Prostate gland (tissue), 2 donors: ENCODE data around the gene FUT2. TPM values are rescaled to one million over a fixed set of nuclear protein-coding genes. Genes with fewer than 3 reads are reported as not detected.

Experiments
- DNase-seq: peaks from one replicate; pipeline ENCODE4 v3.0.0-alpha.2; 2019; ENCODE audit warnings: low spot score
- H3K27ac ChIP-seq, 2 donors: fragments of 200-600 bp; sonication (generic); 2 replicates each; pipeline ENCODE4 v1.5.1; 2017 to 2019
- H3K27me3 ChIP-seq: fragments of 200-600 bp; sonication (generic); replicated peaks from 2 replicates; pipeline ENCODE4 v1.5.1; 2019; ENCODE audit not compliant: insufficient read depth
- H3K36me3 ChIP-seq, 2 donors: fragments of 200-600 bp; sonication (generic); 1 replicate in 1 of 2; 2 replicates in 1 of 2; pipeline versions ENCODE4 v1.5.1 to v1.8.1; 2017 to 2019
- H3K4me1 ChIP-seq: fragments of 200-600 bp; sonication (generic); replicated peaks from 2 replicates; pipeline ENCODE4 v1.5.1; 2019
- H3K4me3 ChIP-seq, 2 donors: fragments of 200-600 bp; sonication (generic); 2 replicates each; pipeline ENCODE4 v1.5.1; 2017 to 2019
- H3K9me3 ChIP-seq: fragments of 200-600 bp; sonication (generic); 2 replicates; pipeline ENCODE4 v1.5.1; 2017
- CTCF ChIP-seq, 4 experiments: fragments of 200-600 bp in 2 of 4; fragments of 450-650 bp in 2 of 4; sonication (generic) in 2 of 4; IDR thresholded peaks; 1 replicate in 3 of 4; 2 replicates in 1 of 4; pipeline ENCODE4 v1.5.1; 2016 to 2019; ENCODE audit warnings: antibody characterized with exemption in 4 of 4, mild to moderate bottlenecking in 2 of 4, moderate library complexity in 2 of 4
- POLR2A ChIP-seq: fragments of 450-650 bp; IDR thresholded peaks from one replicate; pipeline ENCODE4 v1.6.1; 2016; ENCODE audit warnings: antibody characterized with exemption, mild to moderate bottlenecking
- POLR2AphosphoS5 ChIP-seq: sonication (generic); formaldehyde crosslinking; IDR thresholded peaks from one replicate; pipeline ENCODE4 v1.6.1; 2017; ENCODE audit warnings: antibody characterized with exemption
- WGBS: methylation state at CpG from one replicate; pipeline ENCODE4 v1.1.5; 2018; 5-methylcytosine and 5-hydroxymethylcytosine counted together
- intact Hi-C: fragments of 100-400 bp; cut with DNase I; formaldehyde crosslinking; loops from one replicate; pipeline ENCODE4 v1.14.2; 2022
- total RNA-seq, 2 donors: library from RNA; depleted of rRNA; stranded (reverse); fragments of >200 nt; gene quantifications; one replicate each; pipeline ENCODE4 v1.1.0, GENCODE V29; 2016

FUT2 gene
- total RNA-seq, 2 donors from 2014 or later: 1.4 to 2.7 TPM

- Histone ChIP-seq H3K36me3 (no peaks in the 10 kb centered on the region), H3K9me3 (no peaks in the 10 kb centered on the region), H3K27ac (no peak overlapping the region), H3K4me1 (no peaks in the 10 kb centered on the region), H3K27me3 (no peaks in the 10 kb centered on the region), H3K4me3 (no peak overlapping the region)
- no peak for DNase-seq
- TF ChIP-seq CTCF (IDR thresholded peaks at IDR 0.05): no peak
- no peak for TF ChIP-seq POLR2AphosphoS5
- TF ChIP-seq POLR2A: no peak
- WGBS: 91% methylated on average over 29 of the region's 29 CpGs
- intact Hi-C loops: no loop called here
Measured at GRCh38 chr19:48750771-48751504, 55.2 kb downstream of the FUT2 start.

GRCh38 chr19:48751845-48752495 is 56.2 kb downstream of the FUT2 start:
- Histone ChIP-seq H3K4me3 (peak overlapping the region; percentile 33 to 48), H3K36me3 (no peaks in the 10 kb centered on the region), H3K9me3 (no peaks in the 10 kb centered on the region), H3K4me1 (no peaks in the 10 kb centered on the region), H3K27me3 (no peaks in the 10 kb centered on the region), H3K27ac (peak overlapping the region; percentile 66 to 79)
- no peak for DNase-seq
- no peak for TF ChIP-seq POLR2AphosphoS5
- TF ChIP-seq CTCF (IDR thresholded peaks at IDR 0.05): no peak
- no peak for TF ChIP-seq POLR2A
- 13% methylated on average over 20 of the region's 20 CpGs for WGBS
- intact Hi-C loops: no loop called here

GRCh38 chr19:48752496-48753365 is 57.0 kb downstream of the FUT2 start, which contains the start of gene FUT1:
TSS of gene FUT1 (minus strand) at chr19:48752641. CDS start at chr19:48751281, 1,360 bp downstream.
- no peaks in the 10 kb centered on the region for H3K4me1 ChIP-seq
- no peaks in the 10 kb centered on the region for H3K36me3 ChIP-seq
- H3K4me3 ChIP-seq: peak within 1 kb of the TSS; percentile 33 to 48
- no peaks in the 10 kb centered on the region for H3K9me3 ChIP-seq
- peak within 1 kb of the TSS; percentile 66 to 79 for H3K27ac ChIP-seq
- intact Hi-C loops: no loop called here
- 3% methylated on average over 62 of the region's 73 CpGs for WGBS
- peak; percentile 89 for DNase-seq
- H3K27me3 ChIP-seq: no peaks in the 10 kb centered on the region
- TF ChIP-seq CTCF (IDR thresholded peaks at IDR 0.05) (peak in 2 of 4 experiments; percentile 39 to 40), POLR2A (peak; percentile 59), POLR2AphosphoS5 (peak; percentile 81)

- no peak within 1 kb of the TSS for H3K4me3 ChIP-seq
- intact Hi-C loops: no loop called here
- WGBS: 81% methylated on average over 4 of the region's 4 CpGs
- no peak within 1 kb of the TSS for H3K27ac ChIP-seq
- no peak for DNase-seq
- H3K4me1 ChIP-seq: no peaks in the 10 kb centered on the region
- TF ChIP-seq POLR2AphosphoS5: no peak
- no peak for TF ChIP-seq CTCF (IDR thresholded peaks at IDR 0.05)
- no peak for TF ChIP-seq POLR2A
- H3K36me3 ChIP-seq: no peaks in the 10 kb centered on the region
- H3K9me3 ChIP-seq: no peaks in the 10 kb centered on the region
- no peaks in the 10 kb centered on the region for H3K27me3 ChIP-seq
Measured at GRCh38 chr19:48755084-48755641, 59.4 kb downstream of the FUT2 start, which contains the start of gene FGF21. TSS of gene FGF21 (plus strand) at chr19:48755524. CDS start at chr19:48756237, 713 bp downstream.

Other genes starting within 250 kb of the FUT2 start
- gene GRWD1, start 250.0 kb upstream of the FUT2 start, total RNA-seq: 10 to 100 TPM; 26.2 to 39.7 TPM
- gene KCNJ14, start 240.4 kb upstream of the FUT2 start, total RNA-seq: 1 to 10 TPM in 1 of 2 donors, under 1 TPM in 1; 0.45 to 2.2 TPM
- 10 to 100 TPM; 50.6 to 97.1 TPM for gene CYTH2, start 226.6 kb upstream of the FUT2 start, total RNA-seq
- gene LMTK3, start 184.1 kb upstream of the FUT2 start, total RNA-seq: 10 to 100 TPM in 1 of 2 donors, 1 to 10 TPM in 1; 7.4 to 10.2 TPM
- gene SULT2B1, start 143.8 kb upstream of the FUT2 start, total RNA-seq: 10 to 100 TPM; 14.6 to 43.0 TPM
- gene SPACA4, start 89.2 kb upstream of the FUT2 start, total RNA-seq: 1 to 10 TPM in 1 of 2 donors, under 1 TPM in 1; 0.32 to 6.0 TPM
- gene FAM83E, start 80.9 kb upstream of the FUT2 start, total RNA-seq: 1 to 10 TPM; 2.8 to 8.8 TPM
- gene RPL18, start 76.8 kb upstream of the FUT2 start, total RNA-seq: 1,000 to 10,000 TPM; 2,096 to 3,914 TPM
- 10 to 100 TPM; 24.8 to 25.4 TPM for gene SPHK2, start 76.5 kb upstream of the FUT2 start, total RNA-seq
- 10 to 100 TPM; 14.3 to 52.7 TPM for gene DBP, start 58.6 kb upstream of the FUT2 start, total RNA-seq
- gene CA11, start 49.8 kb upstream of the FUT2 start, total RNA-seq: 10 to 100 TPM in 1 of 2 donors, 1 to 10 TPM in 1; 7.0 to 11.2 TPM
- gene NTN5, start 23.0 kb upstream of the FUT2 start, total RNA-seq: 1 to 10 TPM in 1 of 2 donors, under 1 TPM in 1; 0.91 to 2.6 TPM
- gene MAMSTR, start 23.8 kb downstream of the FUT2 start, total RNA-seq: 10 to 100 TPM in 1 of 2 donors, 1 to 10 TPM in 1; 2.6 to 13.9 TPM
- 10 to 100 TPM in 1 of 2 donors, 1 to 10 TPM in 1; 9.1 to 16.2 TPM for gene RASIP1, start 44.6 kb downstream of the FUT2 start, total RNA-seq
- 1 to 10 TPM in 1 of 2 donors, not detected in 1; 6.4 TPM for gene IZUMO1, start 50.9 kb downstream of the FUT2 start, total RNA-seq
- gene FUT1, start 56.7 kb downstream of the FUT2 start, total RNA-seq: 1 to 10 TPM; 2.1 to 4.1 TPM
- not detected for gene FGF21, start 59.6 kb downstream of the FUT2 start, total RNA-seq
- 10 to 100 TPM; 71.8 to 92.0 TPM for gene BCAT2, start 115.1 kb downstream of the FUT2 start, total RNA-seq
- gene HSD17B14, start 140.5 kb downstream of the FUT2 start, total RNA-seq: 10 to 100 TPM; 11.0 to 11.2 TPM
- 10 to 100 TPM in 1 of 2 donors, 1 to 10 TPM in 1; 9.4 to 22.9 TPM for gene PLEKHA4, start 172.6 kb downstream of the FUT2 start, total RNA-seq
- gene PPP1R15A, start 176.4 kb downstream of the FUT2 start, total RNA-seq: 10 to 100 TPM; 35.1 to 49.0 TPM
- gene TULP2, start 202.8 kb downstream of the FUT2 start, total RNA-seq: 10 to 100 TPM in 1 of 2 donors, not detected in 1; 10.7 TPM
- 100 to 1,000 TPM; 432 to 441 TPM for gene NUCB1, start 204.3 kb downstream of the FUT2 start, total RNA-seq
- 10 to 100 TPM in 1 of 2 donors, 1 to 10 TPM in 1; 4.6 to 12.6 TPM for gene DHDH, start 237.7 kb downstream of the FUT2 start, total RNA-seq